PC-9 (cell line): Measurements from ENCODE around the gene EIF2AK2. TPM values are rescaled to one million over a fixed set of nuclear protein-coding genes. Genes with fewer than 3 reads are reported as not detected.

Experiments used
- BruUV-seq: library from RNA; stranded (reverse); fragments of 400-500 nt; replicated peaks from 2 replicates; lab custom pipeline; 2021; lab: Mats Ljungman, UMichigan
- CTCF ChIA-PET: fragments of 300-600 bp; sonication (Branson Sonifier 250); formaldehyde crosslinking; loops from one replicate; lab custom pipeline; 2022; ENCODE audit warnings: antibody characterized with exemption; lab: Charles Lee
- POLR2A ChIA-PET: fragments of 300-600 bp; sonication (Branson Sonifier 250); formaldehyde crosslinking; loops from one replicate; lab custom pipeline; 2022; ENCODE audit warnings: antibody characterized with exemption; ENCODE audit not compliant: unreplicated experiment; lab: Charles Lee
- DNase-seq, 2 experiments: peaks; one replicate each; pipeline versions ENCODE4 v3.0.0 to v3.0.0-alpha.2; 2015 to 2022; ENCODE audit warnings: mixed read lengths in 1 of 2
- H2AFZ ChIP-seq: fragments of 200-600 bp; sonication (generic); 2 replicates; pipeline ENCODE4 v1.8.1; 2017; ENCODE audit warnings: antibody characterized with exemption
- H3F3A ChIP-seq: fragments of 200-600 bp; sonication (generic); 2 replicates; pipeline ENCODE4 v1.8.1; 2017; ENCODE audit warnings: antibody characterized with exemption, mild to moderate bottlenecking, low read depth; ENCODE audit not compliant: insufficient read depth
- H3K27ac ChIP-seq: fragments of 200-600 bp; sonication (generic); 2 replicates; pipeline ENCODE4 v1.6.1; 2016; ENCODE audit warnings: mixed run types
- H3K27me3 ChIP-seq: fragments of 200-600 bp; sonication (generic); 2 replicates; pipeline ENCODE4 v1.6.1; 2016; ENCODE audit warnings: low read depth, mixed run types; ENCODE audit not compliant: insufficient read depth
- H3K36me3 ChIP-seq: fragments of 200-600 bp; sonication (generic); 2 replicates; pipeline ENCODE4 v1.6.1; 2016; ENCODE audit warnings: low read depth, mixed run types
- H3K4me1 ChIP-seq: fragments of 200-600 bp; sonication (generic); replicated peaks from 2 replicates; pipeline ENCODE4 v1.6.1; 2016; ENCODE audit warnings: mixed run types; ENCODE audit not compliant: insufficient read depth
- H3K4me2 ChIP-seq: fragments of 200-600 bp; sonication (generic); 2 replicates; pipeline ENCODE4 v1.6.1; 2017; ENCODE audit warnings: mixed run types
- H3K4me3 ChIP-seq: fragments of 200-600 bp; sonication (generic); 2 replicates; pipeline ENCODE4 v1.6.1; 2016; ENCODE audit warnings: mixed run types
- H3K79me2 ChIP-seq: fragments of 200-600 bp; sonication (generic); 2 replicates; pipeline ENCODE4 v1.6.1; 2017; ENCODE audit warnings: low read depth, mixed run types
- H3K9me2 ChIP-seq: fragments of 200-600 bp; sonication (generic); 2 replicates; pipeline ENCODE4 v1.8.1; 2017; ENCODE audit warnings: mild to moderate bottlenecking; ENCODE audit not compliant: insufficient read depth
- H3K9me3 ChIP-seq: fragments of 200-600 bp; sonication (generic); 2 replicates; pipeline ENCODE4 v1.8.1; 2016; ENCODE audit warnings: low read depth; ENCODE audit not compliant: insufficient read depth
- H4K20me1 ChIP-seq: fragments of 200-600 bp; sonication (generic); 2 replicates; pipeline ENCODE4 v1.8.1; 2017; ENCODE audit not compliant: insufficient read depth
- CTCF ChIP-seq: fragments of 200-600 bp; sonication (generic); conservative IDR thresholded peaks from 2 replicates; pipeline ENCODE4 v1.6.1; 2017; ENCODE audit warnings: mixed run types, antibody characterized with exemption, mild to moderate bottlenecking, moderate library complexity
- EZH2 ChIP-seq: fragments of 200-600 bp; sonication (generic); IDR thresholded peaks from 2 replicates; pipeline ENCODE4 v1.8.0; 2017; ENCODE audit warnings: antibody characterized with exemption, low read depth
- intact Hi-C: fragments of 100-400 bp; cut with micrococcal nuclease; formaldehyde crosslinking; loops from one replicate; pipeline ENCODE4 v1.10.0; 2022; ENCODE audit not compliant: unreplicated experiment
- total RNA-seq: library from RNA; stranded (reverse); gene quantifications from 2 replicates; pipeline ENCODE4 v1.2.3, GENCODE V29; 2021

The EIF2AK2 gene
- total RNA-seq, 1 experiment from 2014 or later, result 61.2 TPM

DNA sequence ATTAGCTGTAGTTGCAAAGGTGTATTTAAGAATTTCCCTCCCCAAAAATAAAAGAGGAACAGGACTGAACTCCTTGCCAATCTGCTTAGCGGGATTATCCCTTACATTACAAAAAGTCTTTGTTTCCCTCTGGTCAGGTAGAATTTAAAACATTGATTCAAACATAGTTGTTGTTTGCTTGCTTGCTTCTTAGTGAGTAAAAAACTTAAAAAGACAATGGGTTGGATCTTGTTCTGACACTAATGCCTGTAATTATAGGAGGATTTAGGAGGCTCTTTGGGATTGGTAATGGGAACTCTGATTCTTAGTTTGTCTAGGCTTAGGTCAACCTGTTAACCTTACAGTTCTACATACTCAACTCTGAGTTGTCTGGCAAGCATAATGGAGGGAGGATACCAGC is 35.8 kb upstream of the EIF2AK2 start:
- H3K36me3 ChIP-seq, result no peaks in the 10 kb centered on the region

GRCh38 chr2:37191747-37192146 is 35.0 kb upstream of the EIF2AK2 start:
- no TSS peak for BruUV-seq
- TF ChIP-seq CTCF (no peak), EZH2 (no peak)
- Histone ChIP-seq H3K27ac (no peak overlapping the region), H3K9me2 (no peaks in the 10 kb centered on the region), H4K20me1 (no peaks in the 10 kb centered on the region), H2AFZ (no peak overlapping the region), H3F3A (peaks cover 14% of the 10 kb centered on the region), H3K4me3 (no peak overlapping the region), H3K9me3 (no peaks in the 10 kb centered on the region; the same call in 1 of the 2 replicates), H3K4me2 (no peak overlapping the region), H3K36me3 (no peaks in the 10 kb centered on the region), H3K79me2 (peaks cover 2% of the 10 kb centered on the region), H3K27me3 (no peaks in the 10 kb centered on the region), H3K4me1 (peaks cover 19% of the 10 kb centered on the region)
- no peak for DNase-seq
- POLR2A ChIA-PET, result no interaction called here
- intact Hi-C loops, result no loop called here
- CTCF ChIA-PET, result no interaction called here

More for the DNA sequence above, 35.8 kb upstream of the EIF2AK2 start:
- intact Hi-C loops, result no loop called here
- H3K9me2 ChIP-seq, result no peaks in the 10 kb centered on the region
- ChIA-PET POLR2A (no interaction called here), CTCF (no interaction called here)
- no peak overlapping the region for H3K27ac ChIP-seq
- no TSS peak for BruUV-seq
- H3K79me2 ChIP-seq, result peaks cover 10% of the 10 kb centered on the region
- no peaks in the 10 kb centered on the region for H3K27me3 ChIP-seq
- no peak overlapping the region for H3K4me2 ChIP-seq
- peaks cover 14% of the 10 kb centered on the region for H3F3A ChIP-seq
- no peak overlapping the region for H2AFZ ChIP-seq
- no peak overlapping the region for H3K4me3 ChIP-seq
- peaks cover 24% of the 10 kb centered on the region for H3K4me1 ChIP-seq
- H3K9me3 ChIP-seq, result no peaks in the 10 kb centered on the region; the same call in 1 of the 2 replicates
- no peaks in the 10 kb centered on the region for H4K20me1 ChIP-seq
- no peak for TF ChIP-seq EZH2
- TF ChIP-seq CTCF, result no peak
- DNase-seq, result no peak

DNA sequence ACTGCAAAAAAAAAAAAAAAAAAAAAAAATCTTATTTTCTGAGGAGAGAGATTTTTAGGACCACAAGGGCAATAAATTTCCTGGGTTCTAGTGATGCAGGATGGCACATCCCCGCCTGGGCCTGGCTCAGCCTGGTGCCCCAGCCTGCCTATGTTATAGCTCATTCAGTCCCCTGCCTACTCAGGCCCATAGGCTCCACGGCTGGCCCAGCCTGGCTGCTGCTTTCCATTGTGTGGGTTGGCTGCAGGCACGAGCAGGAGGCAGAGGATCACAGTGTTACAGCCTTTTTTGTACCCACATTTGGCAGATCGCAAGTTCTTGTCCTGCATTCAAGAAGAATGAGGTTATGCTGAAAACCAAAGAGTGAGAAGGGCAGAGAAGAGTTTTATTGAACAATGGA is 34.5 kb upstream of the EIF2AK2 start:
- H2AFZ ChIP-seq, result no peak overlapping the region
- no peak overlapping the region for H3K27ac ChIP-seq
- peaks cover 14% of the 10 kb centered on the region for H3F3A ChIP-seq
- TF ChIP-seq EZH2, result no peak
- TF ChIP-seq CTCF, result no peak
- no peaks in the 10 kb centered on the region for H3K79me2 ChIP-seq
- H3K4me3 ChIP-seq, result no peak overlapping the region
- H3K4me1 ChIP-seq, result peaks cover 19% of the 10 kb centered on the region
- no peaks in the 10 kb centered on the region for H3K36me3 ChIP-seq
- H3K9me3 ChIP-seq, result no peaks in the 10 kb centered on the region; the same call in 1 of the 2 replicates
- H3K9me2 ChIP-seq, result no peaks in the 10 kb centered on the region
- BruUV-seq, result no TSS peak
- intact Hi-C loops, result no loop called here
- ChIA-PET POLR2A (no interaction called here), CTCF (no interaction called here)
- no peak overlapping the region for H3K4me2 ChIP-seq
- DNase-seq, result no peak
- no peaks in the 10 kb centered on the region for H4K20me1 ChIP-seq
- H3K27me3 ChIP-seq, result no peaks in the 10 kb centered on the region
